Measurements from ENCODE around the gene RAD51. TPM values are rescaled to one million over a fixed set of nuclear protein-coding genes. Genes with fewer than 3 reads are reported as not detected.

Gene RAD51
- total and polyA plus RNA-seq, 9 of the 15 experiments (the other 6 are each of a cell fraction or from before 2014, with no cell fraction given), result 16.0 to 63.8 (median 34.6) TPM

- TF ChIP-seq, protein P1, sequence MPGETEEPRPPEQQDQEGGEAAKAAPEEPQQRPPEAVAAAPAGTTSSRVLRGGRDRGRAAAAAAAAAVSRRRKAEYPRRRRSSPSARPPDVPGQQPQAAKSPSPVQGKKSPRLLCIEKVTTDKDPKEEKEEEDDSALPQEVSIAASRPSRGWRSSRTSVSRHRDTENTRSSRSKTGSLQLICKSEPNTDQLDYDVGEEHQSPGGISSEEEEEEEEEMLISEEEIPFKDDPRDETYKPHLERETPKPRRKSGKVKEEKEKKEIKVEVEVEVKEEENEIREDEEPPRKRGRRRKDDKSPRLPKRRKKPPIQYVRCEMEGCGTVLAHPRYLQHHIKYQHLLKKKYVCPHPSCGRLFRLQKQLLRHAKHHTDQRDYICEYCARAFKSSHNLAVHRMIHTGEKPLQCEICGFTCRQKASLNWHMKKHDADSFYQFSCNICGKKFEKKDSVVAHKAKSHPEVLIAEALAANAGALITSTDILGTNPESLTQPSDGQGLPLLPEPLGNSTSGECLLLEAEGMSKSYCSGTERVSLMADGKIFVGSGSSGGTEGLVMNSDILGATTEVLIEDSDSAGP (CRISPR knock-in tag; IDR thresholded peaks at IDR 0.05), result no peak
- TF ChIP-seq WHSC1 (IDR thresholded peaks at IDR 0.05; ENCODE audit: low read length), result no peak
Measured at GRCh38 chr15:40769274-40770146, 74.5 kb downstream of the RAD51 start, which contains the start of gene C15orf62 (continued).

DNA sequence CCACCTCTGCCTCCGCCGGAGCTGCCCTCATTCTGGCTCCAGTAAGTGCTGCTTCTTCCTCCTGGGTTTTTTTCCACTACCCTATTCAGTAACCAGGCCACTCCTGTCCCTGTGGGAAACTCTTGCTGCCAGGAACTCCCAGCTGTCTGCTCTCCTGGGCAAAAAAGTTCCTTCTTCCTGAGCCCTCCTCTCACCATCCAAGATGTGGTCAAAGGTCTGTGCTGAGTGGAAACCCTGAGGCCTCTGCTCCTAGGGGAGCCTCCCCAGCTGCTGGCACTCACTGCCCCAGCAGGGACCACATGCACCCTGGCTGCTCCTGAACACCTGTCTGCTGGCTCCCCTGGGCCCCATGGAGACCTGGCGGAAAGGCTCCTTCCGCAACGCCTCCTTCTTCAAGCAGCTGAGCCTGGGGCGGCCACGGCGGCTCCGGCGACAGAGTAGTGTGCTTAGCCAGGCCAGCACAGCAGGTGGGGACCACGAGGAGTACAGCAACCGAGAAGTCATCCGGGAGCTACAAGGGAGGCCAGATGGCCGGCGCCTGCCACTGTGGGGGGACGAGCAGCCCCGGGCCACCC lies 75.3 kb downstream of the RAD51 start:
- in situ Hi-C loops (cut with MboI) (no loop called here), intact Hi-C loops (cut with micrococcal nuclease) (no loop called here)
- TF ChIP-seq ZNF12 (CRISPR knock-in tag; IDR thresholded peaks at IDR 0.05) (no peak), POLR2G (IDR thresholded peaks at IDR 0.05; ENCODE audit: low read depth, low read length) (peak; percentile 18; the same call in 1 of the 2 replicates), RFX7 (CRISPR knock-in tag; IDR thresholded peaks at IDR 0.05) (no peak), XRCC5 (IDR thresholded peaks at IDR 0.05; ENCODE audit: low read depth, low read length) (no peak), ZBTB33 (CRISPR knock-in tag; IDR thresholded peaks at IDR 0.05) (peak; percentile 50; the same call in 1 of the 2 replicates)
- TF ChIP-seq, protein P2, sequence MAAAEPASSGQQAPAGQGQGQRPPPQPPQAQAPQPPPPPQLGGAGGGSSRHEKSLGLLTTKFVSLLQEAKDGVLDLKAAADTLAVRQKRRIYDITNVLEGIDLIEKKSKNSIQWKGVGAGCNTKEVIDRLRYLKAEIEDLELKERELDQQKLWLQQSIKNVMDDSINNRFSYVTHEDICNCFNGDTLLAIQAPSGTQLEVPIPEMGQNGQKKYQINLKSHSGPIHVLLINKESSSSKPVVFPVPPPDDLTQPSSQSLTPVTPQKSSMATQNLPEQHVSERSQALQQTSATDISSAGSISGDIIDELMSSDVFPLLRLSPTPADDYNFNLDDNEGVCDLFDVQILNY (CRISPR knock-in tag; IDR thresholded peaks at IDR 0.05), result no peak
- Histone ChIP-seq H4K20me1 (replicated peaks; ENCODE audit: control insufficient read depth, insufficient read depth, low read length) (no peaks in the 10 kb centered on the region; the same call in none of the 2 replicates), H3K4me2 (ENCODE audit: insufficient read depth, low read length) (no peak overlapping the region), H3K36me3 (ENCODE audit: control insufficient read depth, insufficient read depth, low read length) (peaks cover 41% of the 10 kb centered on the region; the same call in 2 of the 3 replicates), H3K9me1 (ENCODE audit: control insufficient read depth, insufficient read depth, low read length) (no peaks in the 10 kb centered on the region), H3K9me3 (replicated peaks; ENCODE audit: control insufficient read depth, insufficient read depth, low read depth, low read length) (no peaks in the 10 kb centered on the region), H2AFZ (ENCODE audit: low read depth, low read length) (no peak overlapping the region), H3K27me3 (ENCODE audit: control insufficient read depth in 2 of 2, insufficient read depth in 2 of 2, low read length in 2 of 2) (no peaks in the 10 kb centered on the region), H3K4me3 (no peak overlapping the region), H3K4me1 (replicated peaks in 1 of 2; ENCODE audit: control insufficient read depth in 2 of 2, insufficient read depth in 2 of 2, low read length in 2 of 2) (peaks cover 17 to 50% of the 10 kb centered on the region in 2 experiments; a peak in 4 of 5 replicates), H3K9ac (ENCODE audit: insufficient read depth in 1 of 2, low read depth in 2 of 2, low read length in 2 of 2) (peak overlapping the region in 1 of 2 experiments; percentile 68; a peak in 2 of 4 replicates), H3K27ac (ENCODE audit: extremely low read depth, low read depth, low read length) (no peak overlapping the region), H3K79me2 (ENCODE audit: control insufficient read depth, insufficient read depth, low read length) (no peaks in the 10 kb centered on the region)
- BruUV-seq (replicated peaks), result no TSS peak
- CTCF ChIA-PET (ENCODE audit: low intra/inter-chr PET ratio), result no interaction called here
- ATAC-seq, result no peak
- DNase-seq (ENCODE audit: extremely low read depth in 1 of 4, low spot score in 3 of 4), result no peak
- POLR2A ChIA-PET, result interaction anchor here (0.6 to 1.1 kb wide), 5 partner anchors 10 to 103 kb away, joined by 3 to 4 read pairs (median 4); no protein-coding TSS in a partner anchor
- WGBS (ENCODE audit: insufficient coverage, low coverage, missing lambda C conversion rate), result 84% methylated on average over 16 of the region's 17 CpGs
- no peak for FAIRE-seq
